Right lobe of liver (tissue), 4 donors: ENCODE measurements around the gene TRAPPC4.

Experiments
- POLR2A ChIP-seq: fragments of 450-650 bp; IDR thresholded peaks from one replicate; pipeline ENCODE4 v1.6.1; 2017; ENCODE audit warnings: antibody characterized with exemption, mild to moderate bottlenecking
- TF ChIP-seq, protein P1 (sequence below), 4 donors: fragments of 200-600 bp in 3 of 4; fragments of 450-650 bp in 1 of 4; IDR thresholded peaks; one replicate each; pipeline versions ENCODE4 v1.5.1 to v1.8.0; 2016 to 2022; ENCODE audit warnings: antibody characterized with exemption in 4 of 4, mild to moderate bottlenecking in 2 of 4
- donor health status: DM: no; HTN: no; CAD: no.
- donor health status: DM: no; HTN: no; CAD: no.
- donor health status: DM: no; HTN: yes; CAD: no.

- TF ChIP-seq, protein P1, sequence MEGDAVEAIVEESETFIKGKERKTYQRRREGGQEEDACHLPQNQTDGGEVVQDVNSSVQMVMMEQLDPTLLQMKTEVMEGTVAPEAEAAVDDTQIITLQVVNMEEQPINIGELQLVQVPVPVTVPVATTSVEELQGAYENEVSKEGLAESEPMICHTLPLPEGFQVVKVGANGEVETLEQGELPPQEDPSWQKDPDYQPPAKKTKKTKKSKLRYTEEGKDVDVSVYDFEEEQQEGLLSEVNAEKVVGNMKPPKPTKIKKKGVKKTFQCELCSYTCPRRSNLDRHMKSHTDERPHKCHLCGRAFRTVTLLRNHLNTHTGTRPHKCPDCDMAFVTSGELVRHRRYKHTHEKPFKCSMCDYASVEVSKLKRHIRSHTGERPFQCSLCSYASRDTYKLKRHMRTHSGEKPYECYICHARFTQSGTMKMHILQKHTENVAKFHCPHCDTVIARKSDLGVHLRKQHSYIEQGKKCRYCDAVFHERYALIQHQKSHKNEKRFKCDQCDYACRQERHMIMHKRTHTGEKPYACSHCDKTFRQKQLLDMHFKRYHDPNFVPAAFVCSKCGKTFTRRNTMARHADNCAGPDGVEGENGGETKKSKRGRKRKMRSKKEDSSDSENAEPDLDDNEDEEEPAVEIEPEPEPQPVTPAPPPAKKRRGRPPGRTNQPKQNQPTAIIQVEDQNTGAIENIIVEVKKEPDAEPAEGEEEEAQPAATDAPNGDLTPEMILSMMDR (IDR thresholded peaks at IDR 0.05), result no peak
- no peak for TF ChIP-seq POLR2A
Observed at GRCh38 chr11:119030029-119030328, 11.4 kb downstream of the TRAPPC4 start.
